ENCODE data around the gene RBM12.

GRCh38 chr20:35641743-35642142 is 23.0 kb downstream of the RBM12 start:
- no peak for TF ChIP-seq CTCF (IDR thresholded peaks at IDR 0.05)
- no peak for TF ChIP-seq POLR2AphosphoS5 (IDR thresholded peaks at IDR 0.05)

All from transverse colon (tissue), 4 donors.